Gastrocnemius medialis (tissue), 4 donors: ENCODE measurements around the gene EFS.

Experiments used
- CTCF ChIP-seq, 5 experiments: fragments of 450-650 bp in 3 of 5; fragments of 200-600 bp in 2 of 5; sonication (generic) in 2 of 5; IDR thresholded peaks in 4 of 5; conservative IDR thresholded peaks in 1 of 5; 1 replicate in 4 of 5; 2 replicates in 1 of 5; pipeline ENCODE4 v1.5.1; 2016 to 2019; ENCODE audit warnings: antibody characterized with exemption in 5 of 5, mild to moderate bottlenecking in 3 of 5, moderate library complexity in 3 of 5
- POLR2A ChIP-seq, 2 donors: fragments of 450-650 bp; IDR thresholded peaks; one replicate each; pipeline ENCODE4 v1.6.1; 2017; ENCODE audit warnings: antibody characterized with exemption in 2 of 2, mild to moderate bottlenecking in 2 of 2, moderate library complexity in 2 of 2

DNA sequence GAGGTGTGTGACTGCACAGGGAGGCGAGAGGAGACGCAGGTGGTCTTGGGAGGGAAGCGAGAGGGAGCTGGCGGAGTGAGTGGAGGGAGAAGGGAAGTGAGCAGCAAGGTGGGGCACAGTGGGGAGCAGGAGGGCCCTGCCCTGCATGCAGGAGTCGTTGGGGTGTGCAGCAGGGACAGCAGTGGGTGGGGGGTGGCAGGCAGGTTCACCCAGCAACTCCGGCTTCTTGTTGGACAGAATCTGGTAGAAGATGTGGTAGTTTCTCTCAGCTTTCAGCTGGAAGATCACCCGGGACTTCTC lies 38.1 kb upstream of the EFS start:
- TF ChIP-seq CTCF (IDR thresholded peaks at IDR 0.05 in 4 of 5, conservative IDR thresholded peaks at IDR 0.05 in 1 of 5), result no peak
- TF ChIP-seq POLR2A (IDR thresholded peaks at IDR 0.05), result no peak
